ENCODE data around the gene POLR2I.

POLR2I gene

GRCh38 chr19:36114721-36115452, at the start of gene POLR2I:
TSS of gene POLR2I (minus strand) at chr19:36114875. CDS start at chr19:36114856, 19 bp downstream.
- peak; percentile 98 for DNase-seq (ENCODE audit: low read depth, low spot score)

GRCh38 chr19:36163813-36164212, 49.1 kb upstream of the POLR2I start:
- DNase-seq (ENCODE audit: low read depth, low spot score), result no peak

- no peak for DNase-seq (ENCODE audit: low read depth, low spot score)
Observed at GRCh38 chr19:36160821-36161596, 46.3 kb upstream of the POLR2I start.

GRCh38 chr19:36153126-36153525, 38.5 kb upstream of the POLR2I start:
- no peak for DNase-seq (ENCODE audit: low read depth, low spot score)

GRCh38 chr19:36152352-36153091, 37.8 kb upstream of the POLR2I start, which contains the start of gene COX7A1:
TSS of gene COX7A1 (minus strand) at chr19:36152447. CDS start at chr19:36152407, 40 bp downstream.
- no peak for DNase-seq (ENCODE audit: low read depth, low spot score)

- DNase-seq (ENCODE audit: low read depth, low spot score), result no peak
Observed at GRCh38 chr19:36152019-36152351, 37.3 kb upstream of the POLR2I start.

GRCh38 chr19:36151144-36152018, 36.7 kb upstream of the POLR2I start:
- DNase-seq (ENCODE audit: low read depth, low spot score), result no peak

GRCh38 chr19:36150586-36150985, 35.9 kb upstream of the POLR2I start:
- DNase-seq (ENCODE audit: low read depth, low spot score), result no peak

GRCh38 chr19:36149673-36150406, 35.2 kb upstream of the POLR2I start:
- DNase-seq (ENCODE audit: low read depth, low spot score), result no peak

- DNase-seq (ENCODE audit: low read depth, low spot score), result no peak
Observed at GRCh38 chr19:36144624-36145023, 29.9 kb upstream of the POLR2I start.

GRCh38 chr19:36142496-36142895, 27.8 kb upstream of the POLR2I start:
- no peak for DNase-seq (ENCODE audit: low read depth, low spot score)

GRCh38 chr19:36142046-36142445, 27.4 kb upstream of the POLR2I start:
- no peak for DNase-seq (ENCODE audit: low read depth, low spot score)

- DNase-seq (ENCODE audit: low read depth, low spot score), result peak; percentile 39
Observed at GRCh38 chr19:36141039-36141927, 26.6 kb upstream of the POLR2I start.

- DNase-seq (ENCODE audit: low read depth, low spot score), result no peak
Observed at GRCh38 chr19:36140304-36141038, 25.8 kb upstream of the POLR2I start.

- DNase-seq (ENCODE audit: low read depth, low spot score), result peak; percentile 87
Observed at GRCh38 chr19:36139473-36140303, 25.0 kb upstream of the POLR2I start, which contains the start of gene CAPNS1. TSS of gene CAPNS1 (plus strand) at chr19:36140066. CDS start at chr19:36141012, 946 bp downstream.

- DNase-seq (ENCODE audit: low read depth, low spot score), result no peak
Observed at GRCh38 chr19:36139120-36139472, 24.4 kb upstream of the POLR2I start.

GRCh38 chr19:36136964-36137686, 22.4 kb upstream of the POLR2I start:
- no peak for DNase-seq (ENCODE audit: low read depth, low spot score)
